H4 (cell line): ENCODE measurements around the gene INPP5A. TPM values are rescaled to one million over a fixed set of nuclear protein-coding genes. Genes with fewer than 3 reads are reported as not detected.
"Not testable (repeated sequence)": the region's sequence is repeated elsewhere in the genome, so short reads cannot be mapped to it uniquely, and the experiment has no call there.

Experiments used
- DNase-seq: peaks from one replicate; pipeline ENCODE4 v3.0.0-alpha.2; 2015; ENCODE audit warnings: low spot score
- total RNA-seq: library from RNA; depleted of rRNA; stranded (reverse); fragments of >200 nt; shearing (Covaris generic); gene quantifications from 2 replicates; pipeline ENCODE4 v1.2.3, GENCODE V29; 2014

Gene INPP5A
- total RNA-seq, 1 experiment from 2014 or later, result 21.0 TPM

DNA sequence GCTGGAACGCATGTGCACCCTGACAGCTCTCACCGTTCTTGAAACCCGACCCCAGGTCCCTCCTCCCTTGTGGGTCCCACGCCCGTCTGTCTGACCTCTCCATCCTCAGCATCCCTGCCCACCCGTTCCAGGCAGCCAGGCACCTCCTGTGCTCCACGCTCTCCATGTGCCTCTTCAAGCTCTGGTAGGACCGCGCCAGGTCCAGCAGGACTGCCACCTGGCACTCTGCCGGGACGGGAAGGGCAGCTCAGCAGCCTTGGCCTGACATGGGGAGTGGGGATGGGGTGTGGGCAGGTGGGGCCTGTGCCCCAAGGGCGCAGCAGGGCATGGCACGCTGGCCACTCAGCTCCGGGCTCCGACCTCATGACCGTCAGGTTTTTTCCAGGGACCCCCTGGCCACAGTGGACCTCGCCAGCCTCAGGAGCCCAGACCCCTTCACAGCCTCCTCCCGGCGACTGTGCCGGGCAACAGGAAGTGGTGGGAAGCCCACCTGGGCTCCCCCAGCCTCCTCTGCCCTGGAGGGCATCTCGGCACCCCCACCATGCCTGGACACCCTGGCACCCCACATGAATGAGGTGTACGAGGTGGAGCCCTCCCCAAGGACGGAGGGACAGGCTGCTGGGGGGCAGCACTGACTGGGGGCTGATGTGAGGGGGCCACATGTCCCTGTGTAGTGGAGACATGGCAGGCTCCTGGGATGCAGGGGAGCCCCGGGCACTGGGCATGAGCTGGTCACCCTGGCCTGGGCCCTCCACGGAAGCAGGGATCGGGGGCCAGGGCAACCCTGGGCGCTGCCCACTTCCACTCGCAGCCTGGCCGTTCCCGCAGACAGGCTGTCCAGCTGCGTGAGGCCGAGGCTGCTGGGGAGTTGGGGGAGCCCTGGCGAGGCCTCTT is 273.5 kb downstream of the INPP5A start:
- DNase-seq, result no peak

- DNase-seq, result no peak
These were observed 274.4 kb downstream of the INPP5A start for GRCh38 chr10:132811891-132812481.

- DNase-seq, result no peak
These were observed 274.9 kb downstream of the INPP5A start for GRCh38 chr10:132812520-132812919.

- no peak for DNase-seq
These were observed 275.4 kb downstream of the INPP5A start for GRCh38 chr10:132813001-132813401.

- DNase-seq, result no peak
These were observed 276.2 kb downstream of the INPP5A start for GRCh38 chr10:132813560-132814468.

DNA sequence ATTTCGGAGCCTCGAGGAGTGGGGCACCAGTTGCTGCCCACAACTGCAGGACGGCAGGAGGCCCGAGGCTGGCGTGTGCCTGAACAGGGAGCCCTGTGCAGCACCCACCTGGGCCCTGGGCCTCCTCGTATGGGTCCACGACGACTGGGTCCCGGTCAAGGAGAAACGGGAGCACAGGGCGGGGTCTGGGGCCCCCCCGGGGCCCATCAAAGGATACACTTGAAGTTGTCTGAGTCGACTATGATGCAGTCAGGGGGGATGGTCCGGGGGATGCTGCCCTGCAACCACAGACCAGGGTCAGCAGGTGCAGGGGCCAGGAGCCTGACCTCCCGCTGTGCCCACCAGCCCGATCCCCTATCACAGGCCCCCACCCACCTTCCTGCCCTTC is 276.9 kb downstream of the INPP5A start:
- DNase-seq, result no peak

- DNase-seq, result no peak
These were observed 277.7 kb downstream of the INPP5A start for GRCh38 chr10:132815168-132815857.

- no peak for DNase-seq
These were observed 279.1 kb downstream of the INPP5A start for GRCh38 chr10:132816718-132817117.

DNA sequence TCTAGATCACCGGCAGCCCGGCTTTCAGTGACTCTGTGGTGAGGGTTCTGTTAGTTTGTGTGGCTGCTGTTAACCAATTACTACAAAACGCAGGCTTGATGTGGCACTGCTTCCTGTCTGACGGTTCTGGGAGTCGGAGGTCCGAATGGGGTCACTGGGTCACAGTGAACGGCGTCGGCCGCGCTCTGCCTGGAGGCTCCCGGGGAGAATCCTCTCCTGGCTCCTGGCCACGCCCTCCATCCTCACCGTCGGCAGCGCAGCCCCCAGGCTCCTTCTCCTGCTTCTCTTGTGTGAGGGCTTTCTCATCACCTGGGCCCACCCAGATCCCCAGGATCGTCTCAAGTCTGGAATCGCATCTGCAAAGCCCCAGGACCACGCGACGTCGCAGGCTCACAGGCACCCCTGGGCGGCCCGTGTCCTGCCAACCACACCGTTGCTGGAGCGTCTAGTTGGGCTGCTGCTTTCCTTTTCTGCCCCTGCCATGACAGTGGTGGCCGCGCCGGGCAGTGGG is 280.2 kb downstream of the INPP5A start:
- DNase-seq, result no peak

DNA sequence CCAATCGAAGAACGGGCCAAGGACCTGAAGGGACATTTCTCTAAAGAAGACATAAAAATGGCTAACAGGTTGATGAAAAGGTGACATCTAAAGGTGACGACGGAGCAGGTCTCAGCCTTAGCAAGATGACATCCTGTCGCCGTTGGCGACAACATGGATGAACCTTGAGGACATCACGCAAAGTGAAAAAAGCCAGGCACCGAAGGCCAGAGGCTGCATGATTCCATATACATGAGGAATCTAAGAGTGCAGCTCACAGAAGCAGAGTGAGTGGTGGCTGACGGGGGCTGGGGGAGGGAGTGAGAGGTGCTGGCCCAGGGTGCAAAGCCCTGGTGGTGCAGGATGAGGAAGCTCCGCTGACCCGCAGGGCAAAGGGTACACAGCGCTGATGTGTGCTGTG is 282.5 kb downstream of the INPP5A start:
- no peak for DNase-seq

DNA sequence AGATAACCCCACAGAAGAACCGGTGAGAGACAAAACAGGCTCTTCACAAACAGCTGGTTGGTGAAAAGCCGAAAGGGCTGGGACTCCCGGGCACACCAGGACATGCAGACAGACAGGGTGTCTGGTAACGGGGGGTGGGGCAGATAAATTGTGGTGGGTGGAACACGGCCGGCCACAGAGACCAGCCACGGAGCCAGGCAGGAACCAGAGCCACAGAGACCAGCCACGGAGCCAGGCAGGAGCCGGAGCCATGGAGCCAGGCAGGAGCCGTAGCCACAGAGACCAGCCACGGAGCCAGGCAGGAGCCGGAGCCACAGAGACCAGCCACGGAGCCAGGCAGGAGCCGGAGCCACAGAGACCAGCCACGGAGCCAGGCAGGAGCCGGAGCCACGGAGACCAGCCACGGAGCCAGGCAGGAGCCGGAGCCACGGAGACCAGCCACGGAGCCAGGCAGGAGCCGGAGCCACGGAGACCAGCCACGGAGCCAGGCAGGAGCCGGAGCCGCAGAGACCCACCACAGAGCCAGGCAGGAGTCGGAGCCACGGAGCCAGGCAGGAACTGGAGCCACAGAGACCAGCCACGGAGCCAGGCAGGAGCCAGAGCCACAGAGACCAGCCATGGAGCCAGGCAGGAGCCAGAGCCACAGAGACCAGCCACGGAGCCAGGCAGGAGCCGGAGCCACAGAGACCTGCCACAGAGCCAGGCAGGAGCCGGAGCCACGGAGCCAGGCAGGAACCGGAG is 288.4 kb downstream of the INPP5A start:
- DNase-seq, result not testable (repeated sequence)

- DNase-seq, result no peak
These were observed 289.2 kb downstream of the INPP5A start for GRCh38 chr10:132826524-132827422.

- DNase-seq, result no peak
These were observed 289.8 kb downstream of the INPP5A start for GRCh38 chr10:132827423-132827789.

DNA sequence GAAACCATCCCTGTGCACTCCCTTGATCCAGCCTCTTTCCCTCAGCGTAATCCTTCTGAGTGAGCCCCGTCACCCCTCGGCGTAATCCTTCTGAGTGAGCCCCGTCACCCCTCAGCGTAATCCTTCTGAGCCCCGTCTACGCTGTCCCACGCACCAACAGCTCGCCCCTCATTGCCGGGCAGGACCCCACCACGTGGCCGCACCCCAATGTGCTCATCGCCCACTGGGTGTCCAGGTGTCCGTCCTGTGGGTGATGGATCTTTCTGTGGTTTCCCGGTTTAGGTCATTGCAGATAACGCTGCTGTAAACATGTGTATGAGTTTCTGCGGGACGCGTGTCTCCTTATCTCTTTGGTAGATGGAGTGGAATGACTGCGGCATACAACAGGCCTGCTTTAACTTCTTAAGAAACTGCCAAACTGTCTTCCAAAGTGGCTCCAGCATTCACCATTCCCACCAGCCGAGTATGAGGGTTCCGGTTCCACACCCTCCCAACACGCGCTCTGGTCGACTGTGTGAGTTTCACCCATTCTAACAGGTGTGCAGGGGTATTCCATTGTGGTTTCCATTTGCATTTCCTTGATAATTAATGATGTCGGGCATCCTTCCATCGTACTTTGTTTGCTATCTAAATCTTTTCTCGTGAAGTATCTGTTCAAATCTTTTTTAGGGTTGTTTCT is 290.4 kb downstream of the INPP5A start:
- no peak for DNase-seq

- DNase-seq, result no peak
These were observed 291.1 kb downstream of the INPP5A start for GRCh38 chr10:132828681-132829080.

DNA sequence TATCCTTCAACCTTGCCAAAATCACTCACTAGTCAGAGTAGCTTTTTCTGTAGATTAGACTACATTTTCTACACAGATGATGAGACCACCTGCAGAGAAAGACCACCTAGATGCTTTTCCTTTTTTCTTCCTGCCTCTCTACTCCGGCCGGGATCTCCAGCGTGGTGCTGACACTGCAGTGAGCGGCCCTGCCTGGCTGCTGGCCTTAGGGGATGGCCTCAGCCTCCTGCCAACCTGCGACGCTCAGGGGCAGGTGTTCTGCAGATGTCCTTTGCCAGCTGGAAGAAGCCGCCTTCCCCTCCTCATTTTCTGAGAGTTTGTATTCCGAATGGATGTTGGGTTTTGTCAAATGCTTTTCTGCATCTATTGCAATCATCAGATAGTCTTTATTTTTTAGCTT is 291.8 kb downstream of the INPP5A start:
- no peak for DNase-seq

DNA sequence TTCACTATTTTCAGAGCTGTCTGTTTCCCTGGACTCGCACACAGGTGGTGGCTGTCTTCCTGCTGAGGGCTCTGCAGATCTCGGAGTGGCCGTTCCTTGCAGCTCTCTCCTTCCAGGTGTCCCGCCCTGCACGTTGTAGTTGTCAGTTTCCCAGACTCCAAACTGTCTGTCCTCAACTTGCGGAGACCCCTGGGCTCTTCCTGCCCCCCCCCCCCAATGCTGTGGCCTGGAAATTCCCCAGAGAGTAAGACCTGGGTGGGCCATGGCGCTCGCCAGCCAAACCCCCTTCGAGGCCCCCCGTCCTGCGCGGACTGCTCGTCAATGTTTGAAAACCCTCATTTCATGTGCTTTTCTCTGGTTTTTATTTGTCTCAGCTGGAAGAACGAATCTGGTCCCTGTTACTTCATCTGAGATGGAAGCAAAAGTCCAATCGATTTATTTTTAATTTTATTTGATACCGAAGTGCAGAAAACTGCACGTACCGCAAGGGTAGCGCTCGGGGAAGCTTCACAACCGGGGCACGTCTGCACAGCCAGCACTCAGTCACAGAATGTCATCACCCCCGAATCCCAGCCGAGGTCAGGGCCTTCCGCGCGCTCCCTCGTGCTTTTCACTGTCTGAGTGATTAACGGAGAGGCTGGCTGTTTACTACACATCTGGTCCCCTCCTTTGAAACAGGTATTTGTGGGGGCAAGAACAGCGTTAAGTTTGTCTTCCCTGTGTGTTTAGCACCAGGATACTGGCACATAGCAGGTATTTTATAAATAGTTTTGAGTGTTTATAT is 294.8 kb downstream of the INPP5A start:
- DNase-seq, result no peak
